ENCODE results near the gene ODR4.
"Not testable (repeated sequence)": the region's sequence is repeated elsewhere in the genome, so short reads cannot be mapped to it uniquely, and the experiment has no call there.

Gene ODR4

GRCh38 chr1:186375152-186375928 is at the start of gene ODR4, which contains the start of gene TPR:
ODR4 (plus strand) TSS chr1:186375838; CDS start chr1:186379786, 3,948 bp downstream.
TPR (minus strand) TSS chr1:186375253; CDS start chr1:186375028, 225 bp downstream.
- DNase-seq (ENCODE audit: extremely low spot score): peak; percentile 98
- TF ChIP-seq L3MBTL2 (conservative IDR thresholded peaks at IDR 0.05) (0 out of 2 replicates have a peak, but pooled peaks have one; percentile 9), ELF4 (IDR thresholded peaks at IDR 0.05) (peak; percentile 84), ARNT (IDR thresholded peaks at IDR 0.05) (no peak)
- POLR2A ChIA-PET: interaction anchor here (0.6 to 1.3 kb wide), 14 partner anchors 10 to 657 kb away, joined by 3 to 9 read pairs (median 3); no protein-coding TSS in a partner anchor
- CTCF ChIA-PET: interaction anchor here (0.6 to 1.2 kb wide), 13 partner anchors 9 to 652 kb away, joined by 3 to 8 read pairs (median 4); partner anchors contain the start of gene PTGS2

- no peak for DNase-seq (ENCODE audit: extremely low spot score)
- POLR2A ChIA-PET: no interaction called here
- CTCF ChIA-PET: no interaction called here
- TF ChIP-seq NFRKB (IDR thresholded peaks at IDR 0.05) (no peak), BHLHE40 (IDR thresholded peaks at IDR 0.05; ENCODE audit: borderline replicate concordance) (no peak), CTBP1 (IDR thresholded peaks at IDR 0.05; ENCODE audit: borderline replicate concordance) (no peak), FOXK2 (IDR thresholded peaks at IDR 0.05) (no peak), HDGF (IDR thresholded peaks at IDR 0.05; ENCODE audit: borderline replicate concordance) (no peak), ZNF384 (IDR thresholded peaks at IDR 0.05) (no peak), SP1 (IDR thresholded peaks at IDR 0.05) (no peak), ELF4 (IDR thresholded peaks at IDR 0.05) (no peak), L3MBTL2 (conservative IDR thresholded peaks at IDR 0.05) (no peak), LEF1 (IDR thresholded peaks at IDR 0.05; ENCODE audit: borderline replicate concordance) (no peak), TARDBP (IDR thresholded peaks at IDR 0.05) (no peak), PKNOX1 (IDR thresholded peaks at IDR 0.05) (no peak), FOXM1 (IDR thresholded peaks at IDR 0.05; ENCODE audit: borderline replicate concordance) (no peak)
Observed at GRCh38 chr1:186326009-186326408, 49.6 kb upstream of the ODR4 start.

- TF ChIP-seq ELF4 (IDR thresholded peaks at IDR 0.05) (no peak), SUZ12 (IDR thresholded peaks at IDR 0.05) (0 out of 2 replicates have a peak, but pooled peaks have one; percentile 32)
- no peak for DNase-seq (ENCODE audit: extremely low spot score)
- ChIA-PET CTCF (no interaction called here), POLR2A (no interaction called here)
Observed at GRCh38 chr1:186327331-186327730, 48.3 kb upstream of the ODR4 start.

GRCh38 chr1:186330758-186331157 is 44.9 kb upstream of the ODR4 start:
- POLR2A ChIA-PET: interaction anchor here (2.2 kb wide), 1 partner anchor 44 kb away, joined by 5 read pairs; the partner anchor contains the start of gene TPR
- CTCF ChIA-PET: interaction anchor here (1.0 kb wide), 1 partner anchor 11 kb away, joined by 6 read pairs; no protein-coding TSS in a partner anchor
- DNase-seq (ENCODE audit: extremely low spot score): peak; percentile 14
- TF ChIP-seq TARDBP (IDR thresholded peaks at IDR 0.05): no peak
- TF ChIP-seq ARNT (IDR thresholded peaks at IDR 0.05): no peak
- no peak for TF ChIP-seq HDGF (IDR thresholded peaks at IDR 0.05; ENCODE audit: borderline replicate concordance)
- TF ChIP-seq L3MBTL2 (conservative IDR thresholded peaks at IDR 0.05): no peak
- TF ChIP-seq FOXM1 (IDR thresholded peaks at IDR 0.05; ENCODE audit: borderline replicate concordance): no peak
- TF ChIP-seq CTBP1 (IDR thresholded peaks at IDR 0.05; ENCODE audit: borderline replicate concordance): no peak
- TF ChIP-seq BHLHE40 (IDR thresholded peaks at IDR 0.05; ENCODE audit: borderline replicate concordance): no peak
- TF ChIP-seq NFRKB (IDR thresholded peaks at IDR 0.05): no peak
- TF ChIP-seq FOXA1 (IDR thresholded peaks at IDR 0.05): no peak
- no peak for TF ChIP-seq ZNF384 (IDR thresholded peaks at IDR 0.05)
- no peak for TF ChIP-seq ELF4 (IDR thresholded peaks at IDR 0.05)
- no peak for TF ChIP-seq SUZ12 (IDR thresholded peaks at IDR 0.05)
- TF ChIP-seq PKNOX1 (IDR thresholded peaks at IDR 0.05): no peak
- no peak for TF ChIP-seq LEF1 (IDR thresholded peaks at IDR 0.05; ENCODE audit: borderline replicate concordance)
- TF ChIP-seq SP1 (IDR thresholded peaks at IDR 0.05): no peak

GRCh38 chr1:186337554-186337953 is 38.1 kb upstream of the ODR4 start:
- no peak for DNase-seq (ENCODE audit: extremely low spot score)
- ChIA-PET CTCF (no interaction called here), POLR2A (no interaction called here)
- TF ChIP-seq ARNT (IDR thresholded peaks at IDR 0.05) (no peak), SUZ12 (IDR thresholded peaks at IDR 0.05) (no peak), SP1 (IDR thresholded peaks at IDR 0.05) (no peak), CTBP1 (IDR thresholded peaks at IDR 0.05; ENCODE audit: borderline replicate concordance) (no peak), HDGF (IDR thresholded peaks at IDR 0.05; ENCODE audit: borderline replicate concordance) (no peak), FOXA1 (IDR thresholded peaks at IDR 0.05) (no peak), L3MBTL2 (conservative IDR thresholded peaks at IDR 0.05) (no peak), PKNOX1 (IDR thresholded peaks at IDR 0.05) (no peak), NFRKB (IDR thresholded peaks at IDR 0.05) (no peak), ZNF384 (IDR thresholded peaks at IDR 0.05) (no peak), LEF1 (IDR thresholded peaks at IDR 0.05; ENCODE audit: borderline replicate concordance) (no peak), BHLHE40 (IDR thresholded peaks at IDR 0.05; ENCODE audit: borderline replicate concordance) (no peak), FOXK2 (IDR thresholded peaks at IDR 0.05) (no peak), TARDBP (IDR thresholded peaks at IDR 0.05) (no peak), FOXM1 (IDR thresholded peaks at IDR 0.05; ENCODE audit: borderline replicate concordance) (no peak), ELF4 (IDR thresholded peaks at IDR 0.05) (no peak)

- DNase-seq (ENCODE audit: extremely low spot score): no peak
- ChIA-PET POLR2A (no interaction called here), CTCF (no interaction called here)
- no peak for TF ChIP-seq FOXK2 (IDR thresholded peaks at IDR 0.05)
- TF ChIP-seq LEF1 (IDR thresholded peaks at IDR 0.05; ENCODE audit: borderline replicate concordance): no peak
- no peak for TF ChIP-seq TARDBP (IDR thresholded peaks at IDR 0.05)
- TF ChIP-seq L3MBTL2 (conservative IDR thresholded peaks at IDR 0.05): no peak
- no peak for TF ChIP-seq NFRKB (IDR thresholded peaks at IDR 0.05)
- no peak for TF ChIP-seq ARNT (IDR thresholded peaks at IDR 0.05)
- no peak for TF ChIP-seq FOXA1 (IDR thresholded peaks at IDR 0.05)
- no peak for TF ChIP-seq ELF4 (IDR thresholded peaks at IDR 0.05)
- TF ChIP-seq FOXM1 (IDR thresholded peaks at IDR 0.05; ENCODE audit: borderline replicate concordance): no peak
- TF ChIP-seq ZNF384 (IDR thresholded peaks at IDR 0.05): no peak
- no peak for TF ChIP-seq SP1 (IDR thresholded peaks at IDR 0.05)
- TF ChIP-seq HDGF (IDR thresholded peaks at IDR 0.05; ENCODE audit: borderline replicate concordance): no peak
- no peak for TF ChIP-seq CTBP1 (IDR thresholded peaks at IDR 0.05; ENCODE audit: borderline replicate concordance)
- TF ChIP-seq BHLHE40 (IDR thresholded peaks at IDR 0.05; ENCODE audit: borderline replicate concordance): no peak
- no peak for TF ChIP-seq SUZ12 (IDR thresholded peaks at IDR 0.05)
- TF ChIP-seq PKNOX1 (IDR thresholded peaks at IDR 0.05): no peak
Observed at GRCh38 chr1:186340772-186341171, 34.9 kb upstream of the ODR4 start.

GRCh38 chr1:186347837-186348691 is 27.6 kb upstream of the ODR4 start:
- CTCF ChIA-PET, POLR2A ChIA-PET: not testable (repeated sequence)

More at GRCh38 chr1:186347837-186348691, 27.6 kb upstream of the ODR4 start:
- not testable (repeated sequence) for DNase-seq (ENCODE audit: extremely low spot score)

Measured in HEK293T (cell line).